ENCODE data around the gene FAM83E.

DNA sequence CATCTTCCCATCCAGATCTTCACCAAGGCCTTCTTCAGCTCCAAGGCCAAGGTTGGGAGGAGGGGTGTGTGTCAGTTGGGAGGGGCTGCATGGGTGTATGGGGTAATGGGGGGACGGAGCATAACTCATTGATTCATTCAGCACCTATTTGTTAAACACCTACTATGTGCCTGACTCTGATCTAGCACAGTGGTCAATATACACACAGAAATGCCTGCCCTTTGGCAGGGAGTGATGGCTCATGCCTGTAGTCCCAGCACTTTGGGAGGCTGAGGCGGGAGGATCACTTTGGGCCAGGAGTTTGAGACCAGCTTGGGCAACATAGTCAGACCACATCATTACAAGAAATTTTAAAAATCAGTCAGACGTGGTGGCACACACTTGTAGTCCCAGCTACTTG lies 27.5 kb downstream of the FAM83E start:
- TF ChIP-seq, protein P1, sequence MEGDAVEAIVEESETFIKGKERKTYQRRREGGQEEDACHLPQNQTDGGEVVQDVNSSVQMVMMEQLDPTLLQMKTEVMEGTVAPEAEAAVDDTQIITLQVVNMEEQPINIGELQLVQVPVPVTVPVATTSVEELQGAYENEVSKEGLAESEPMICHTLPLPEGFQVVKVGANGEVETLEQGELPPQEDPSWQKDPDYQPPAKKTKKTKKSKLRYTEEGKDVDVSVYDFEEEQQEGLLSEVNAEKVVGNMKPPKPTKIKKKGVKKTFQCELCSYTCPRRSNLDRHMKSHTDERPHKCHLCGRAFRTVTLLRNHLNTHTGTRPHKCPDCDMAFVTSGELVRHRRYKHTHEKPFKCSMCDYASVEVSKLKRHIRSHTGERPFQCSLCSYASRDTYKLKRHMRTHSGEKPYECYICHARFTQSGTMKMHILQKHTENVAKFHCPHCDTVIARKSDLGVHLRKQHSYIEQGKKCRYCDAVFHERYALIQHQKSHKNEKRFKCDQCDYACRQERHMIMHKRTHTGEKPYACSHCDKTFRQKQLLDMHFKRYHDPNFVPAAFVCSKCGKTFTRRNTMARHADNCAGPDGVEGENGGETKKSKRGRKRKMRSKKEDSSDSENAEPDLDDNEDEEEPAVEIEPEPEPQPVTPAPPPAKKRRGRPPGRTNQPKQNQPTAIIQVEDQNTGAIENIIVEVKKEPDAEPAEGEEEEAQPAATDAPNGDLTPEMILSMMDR (conservative IDR thresholded peaks at IDR 0.05) = no peak
- TF ChIP-seq EZH2 (IDR thresholded peaks at IDR 0.05; ENCODE audit: low read depth) = no peak

Measured in PC-9 (cell line).